HG03575 (cell line): Measurements from ENCODE around the gene SCAPER.
"Not testable (repeated sequence)": the region's sequence is repeated elsewhere in the genome, so short reads cannot be mapped to it uniquely, and the experiment has no call there.

Experiments
- ATAC-seq: cut with Tn5 transposase; IDR thresholded peaks from one replicate; pipeline ENCODE4 v1.9.1; 2021; ENCODE audit not compliant: unreplicated experiment, insufficient number of reproducible peaks, low FRiP score; ENCODE audit errors: extremely low read depth

SCAPER gene

GRCh38 chr15:76864586-76864985, 40.6 kb downstream of the SCAPER start:
- no peak for ATAC-seq

GRCh38 chr15:76863693-76864092, 41.4 kb downstream of the SCAPER start:
- no peak for ATAC-seq

- ATAC-seq = no peak
Measured at GRCh38 chr15:76863123-76863522, 42.0 kb downstream of the SCAPER start.

GRCh38 chr15:76861815-76862397, 43.2 kb downstream of the SCAPER start:
- ATAC-seq = no peak

- ATAC-seq = no peak
Measured at GRCh38 chr15:76860201-76860600, 44.9 kb downstream of the SCAPER start.

- ATAC-seq = not testable (repeated sequence)
Measured at GRCh38 chr15:76850367-76850766, 54.8 kb downstream of the SCAPER start.

- ATAC-seq = no peak
Measured at GRCh38 chr15:76846782-76847181, 58.4 kb downstream of the SCAPER start.

- no peak for ATAC-seq
Measured at GRCh38 chr15:76844096-76844495, 61.0 kb downstream of the SCAPER start.

- no peak for ATAC-seq
Measured at GRCh38 chr15:76843269-76843668, 61.9 kb downstream of the SCAPER start.

- no peak for ATAC-seq
Measured at GRCh38 chr15:76840830-76841460, 64.2 kb downstream of the SCAPER start.

- no peak for ATAC-seq
Measured at GRCh38 chr15:76839173-76839572, 66.0 kb downstream of the SCAPER start.

- no peak for ATAC-seq
Measured at GRCh38 chr15:76837474-76837873, 67.7 kb downstream of the SCAPER start.

GRCh38 chr15:76829939-76830338, 75.2 kb downstream of the SCAPER start:
- ATAC-seq = no peak

- no peak for ATAC-seq
Measured at GRCh38 chr15:76823890-76824289, 81.2 kb downstream of the SCAPER start.

GRCh38 chr15:76823303-76823702, 81.8 kb downstream of the SCAPER start:
- no peak for ATAC-seq

GRCh38 chr15:76818926-76819325, 86.2 kb downstream of the SCAPER start:
- not testable (repeated sequence) for ATAC-seq

- ATAC-seq = no peak
Measured at GRCh38 chr15:76815421-76815820, 89.7 kb downstream of the SCAPER start.

- no peak for ATAC-seq
Measured at GRCh38 chr15:76812381-76812780, 92.8 kb downstream of the SCAPER start.

GRCh38 chr15:76809412-76810103, 95.6 kb downstream of the SCAPER start:
- ATAC-seq = no peak

- no peak for ATAC-seq
Measured at GRCh38 chr15:76803049-76803571, 102.0 kb downstream of the SCAPER start.
